Measurements from ENCODE around the gene CIAO2B.

CIAO2B gene

GRCh38 chr16:66916518-66916917, 17.7 kb downstream of the CIAO2B start:
- no peak for DNase-seq (ENCODE audit: low spot score)
- CTCF ChIA-PET, result interaction anchor here (0.6 kb wide), 1 partner anchor 149 kb away, joined by 4 read pairs; no protein-coding TSS in a partner anchor
- POLR2A ChIA-PET (ENCODE audit: low non-redundant PET), result no interaction called here
- no peak for TF ChIP-seq CTCF (conservative IDR thresholded peaks at IDR 0.05; ENCODE audit: low read depth)
- H3K27ac ChIP-seq, result no peak overlapping the region

- TF ChIP-seq CTCF (conservative IDR thresholded peaks at IDR 0.05; ENCODE audit: low read depth), result no peak
- POLR2A ChIA-PET (ENCODE audit: low non-redundant PET), result no interaction called here
- CTCF ChIA-PET, result interaction anchor here (0.5 to 0.6 kb wide), 2 partner anchors 24 to 30 kb away, joined by 3 read pairs; no protein-coding TSS in a partner anchor
- no peak overlapping the region for H3K27ac ChIP-seq
- no peak for DNase-seq (ENCODE audit: low spot score)
These were observed 19.2 kb downstream of the CIAO2B start for GRCh38 chr16:66915041-66915440.

- no peak for TF ChIP-seq CTCF (conservative IDR thresholded peaks at IDR 0.05; ENCODE audit: low read depth)
- POLR2A ChIA-PET (ENCODE audit: low non-redundant PET), result no interaction called here
- no peak for DNase-seq (ENCODE audit: low spot score)
- CTCF ChIA-PET, result no interaction called here
- no peak overlapping the region for H3K27ac ChIP-seq
These were observed 19.7 kb downstream of the CIAO2B start for GRCh38 chr16:66914541-66914940.

GRCh38 chr16:66913711-66914110, 20.5 kb downstream of the CIAO2B start:
- TF ChIP-seq CTCF (conservative IDR thresholded peaks at IDR 0.05; ENCODE audit: low read depth), result no peak
- H3K27ac ChIP-seq, result no peak overlapping the region
- DNase-seq (ENCODE audit: low spot score), result no peak
- CTCF ChIA-PET, result interaction anchor here (1.4 kb wide), 1 partner anchor 18 kb away, joined by 6 read pairs; no protein-coding TSS in a partner anchor
- POLR2A ChIA-PET (ENCODE audit: low non-redundant PET), result no interaction called here

- TF ChIP-seq CTCF (conservative IDR thresholded peaks at IDR 0.05; ENCODE audit: low read depth), result no peak
- H3K27ac ChIP-seq, result no peak overlapping the region
- no peak for DNase-seq (ENCODE audit: low spot score)
- POLR2A ChIA-PET (ENCODE audit: low non-redundant PET), result no interaction called here
- CTCF ChIA-PET, result interaction anchor here (1.4 kb wide), 1 partner anchor 17 kb away, joined by 6 read pairs; no protein-coding TSS in a partner anchor
These were observed 21.1 kb downstream of the CIAO2B start for GRCh38 chr16:66913081-66913480.

GRCh38 chr16:66911801-66912200, 22.4 kb downstream of the CIAO2B start:
- no peak for DNase-seq (ENCODE audit: low spot score)
- POLR2A ChIA-PET (ENCODE audit: low non-redundant PET), result no interaction called here
- no peak overlapping the region for H3K27ac ChIP-seq
- TF ChIP-seq CTCF (conservative IDR thresholded peaks at IDR 0.05; ENCODE audit: low read depth), result no peak
- CTCF ChIA-PET, result interaction anchor here (0.6 to 3.7 kb wide), 3 partner anchors 17 to 997 kb away, joined by 4 to 22 read pairs (median 4); no protein-coding TSS in a partner anchor

All from RWPE1 (cell line).